ENCODE measurements around the gene S100A7A.
"Not testable (repeated sequence)": the region's sequence is repeated elsewhere in the genome, so short reads cannot be mapped to it uniquely, and the experiment has no call there.

S100A7A gene

GRCh38 chr1:153428073-153428638, 11.8 kb downstream of the S100A7A start:
- DNase-seq (ENCODE audit: low read depth): no peak

DNA sequence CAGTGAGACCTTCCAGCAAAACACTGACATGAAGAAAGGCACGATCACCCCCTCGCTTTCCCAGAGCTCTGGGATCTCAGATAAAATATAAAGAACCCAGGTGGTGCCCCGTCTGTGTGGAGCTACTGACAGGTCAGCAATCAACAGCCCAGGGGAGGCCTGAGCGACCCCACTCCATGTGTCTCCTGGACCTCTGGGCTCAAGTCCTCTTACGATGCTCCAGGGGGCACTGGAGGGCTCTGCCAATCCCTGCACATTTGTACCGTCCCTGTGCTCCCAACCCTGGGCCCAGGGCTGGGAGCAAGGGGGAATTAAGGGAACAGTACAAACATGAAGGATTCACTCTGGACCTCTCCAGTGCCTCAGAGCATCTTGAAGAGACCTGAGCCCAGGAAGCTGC, 12.5 kb downstream of the S100A7A start:
- no peak for DNase-seq (ENCODE audit: low read depth)

GRCh38 chr1:153429266-153430165, 13.2 kb downstream of the S100A7A start:
- no peak for DNase-seq (ENCODE audit: low read depth)

GRCh38 chr1:153430166-153430553, 13.8 kb downstream of the S100A7A start:
- no peak for DNase-seq (ENCODE audit: low read depth)

DNA sequence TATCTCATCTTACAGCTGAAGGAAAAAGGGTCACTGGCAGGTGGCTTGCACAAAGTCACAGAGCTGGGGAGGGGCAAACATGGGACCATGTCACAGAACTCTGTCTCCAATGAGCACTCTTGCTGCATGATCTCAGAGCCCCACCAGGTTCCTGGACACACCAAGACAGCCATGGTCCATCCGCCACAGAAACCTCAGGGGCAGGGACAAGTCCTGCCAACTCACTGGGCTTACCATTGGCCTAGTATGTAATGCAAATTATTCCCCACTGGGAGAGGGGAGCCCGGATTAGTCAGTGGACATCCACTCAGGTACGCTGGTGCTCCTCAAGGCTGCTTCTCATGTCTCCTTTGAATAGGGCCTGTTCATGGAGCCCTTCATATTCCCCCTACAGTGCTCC, 14.2 kb downstream of the S100A7A start:
- DNase-seq (ENCODE audit: low read depth): no peak

DNA sequence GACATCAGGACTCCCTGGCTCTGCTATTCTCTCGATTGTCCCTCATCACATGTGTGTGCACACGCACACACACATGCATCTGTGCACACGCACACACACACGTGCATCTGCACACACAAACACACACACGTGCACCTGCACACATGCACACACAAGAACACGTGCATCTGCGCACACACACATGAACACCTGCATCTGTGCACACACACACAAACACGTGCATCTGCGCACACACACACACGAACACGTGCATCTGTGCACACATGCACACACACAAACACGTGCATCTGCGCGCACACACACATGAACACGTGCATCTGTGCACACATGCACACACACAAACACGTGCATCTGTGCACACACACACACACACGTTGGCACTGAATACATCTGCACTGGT, 14.7 kb downstream of the S100A7A start:
- no peak for DNase-seq (ENCODE audit: low read depth)

GRCh38 chr1:153431427-153431826, 15.1 kb downstream of the S100A7A start:
- DNase-seq (ENCODE audit: low read depth): no peak

GRCh38 chr1:153431928-153432327, 15.6 kb downstream of the S100A7A start:
- no peak for DNase-seq (ENCODE audit: low read depth)

GRCh38 chr1:153432874-153433681, 16.8 kb downstream of the S100A7A start:
- no peak for DNase-seq (ENCODE audit: low read depth)

- no peak for DNase-seq (ENCODE audit: low read depth)
Observed at GRCh38 chr1:153434746-153435455, 18.6 kb downstream of the S100A7A start.

DNA sequence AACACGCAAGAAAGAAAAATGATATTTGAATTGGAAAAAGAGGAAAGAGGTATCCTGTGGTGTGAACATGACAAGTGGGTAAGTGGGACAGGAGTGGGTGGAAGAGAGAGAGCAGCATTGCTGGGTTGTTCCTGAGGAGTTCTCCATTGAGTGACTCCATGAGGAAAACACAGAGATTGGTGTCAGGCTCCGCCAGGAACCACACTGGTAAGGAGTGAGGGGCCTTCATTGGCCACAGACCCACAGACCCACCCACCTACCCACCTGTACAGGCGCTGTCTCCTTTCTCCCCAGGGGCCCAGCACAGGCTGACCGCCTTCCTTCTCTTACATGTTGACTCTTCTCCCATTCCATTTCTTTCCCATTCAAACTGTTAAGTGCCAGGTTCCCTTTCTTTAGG, 20.9 kb downstream of the S100A7A start:
- no peak for DNase-seq (ENCODE audit: low read depth)

DNA sequence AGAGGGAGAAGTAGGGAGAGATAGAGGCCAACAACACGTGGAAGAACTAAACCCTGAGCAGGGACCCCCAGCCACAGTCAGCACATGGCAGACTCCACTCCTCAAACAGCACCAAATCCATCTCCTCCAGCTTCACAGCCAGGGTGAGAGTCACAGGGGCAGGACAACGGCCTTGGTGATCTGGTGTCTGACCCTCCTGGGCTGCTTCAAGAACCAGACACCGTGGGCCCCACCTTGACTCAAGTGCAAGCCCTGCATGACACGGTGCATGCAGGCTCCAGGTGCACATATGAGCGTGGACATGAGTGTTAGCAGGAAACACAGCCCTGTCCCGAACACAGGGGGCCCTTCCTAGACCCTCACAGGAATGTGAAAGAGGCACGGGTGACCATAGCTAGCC, 22.3 kb downstream of the S100A7A start:
- no peak for DNase-seq (ENCODE audit: low read depth)

- DNase-seq (ENCODE audit: low read depth): no peak
Observed at GRCh38 chr1:153439273-153439672, 23.0 kb downstream of the S100A7A start.

DNA sequence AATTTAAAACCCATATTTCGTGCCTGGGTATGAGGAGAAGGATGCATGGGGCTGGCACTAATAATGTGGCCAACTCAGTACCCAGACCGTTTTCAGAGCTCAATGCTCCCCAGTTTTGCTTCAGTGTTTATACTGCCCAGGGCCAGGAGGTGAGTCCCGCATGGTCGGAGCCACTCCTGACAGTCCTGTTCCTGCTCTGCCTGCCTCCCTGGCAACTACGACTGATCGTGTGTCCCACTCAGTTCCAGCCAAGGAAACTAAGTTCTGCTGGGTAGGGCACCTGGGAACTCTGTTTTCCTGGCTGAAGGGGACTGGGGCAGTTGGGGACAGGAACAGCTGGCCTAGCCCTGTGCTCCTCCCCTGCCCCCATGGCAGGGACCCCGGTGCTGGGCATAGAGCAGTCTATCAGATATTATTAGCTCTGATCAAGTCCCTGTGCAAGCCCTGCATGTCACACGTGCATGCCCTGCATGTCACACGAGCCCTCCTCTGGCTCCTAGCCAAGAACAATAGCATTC, 25.0 kb downstream of the S100A7A start:
- DNase-seq (ENCODE audit: low read depth): no peak

- DNase-seq (ENCODE audit: low read depth): no peak
Observed at GRCh38 chr1:153443486-153443885, 27.2 kb downstream of the S100A7A start.

DNA sequence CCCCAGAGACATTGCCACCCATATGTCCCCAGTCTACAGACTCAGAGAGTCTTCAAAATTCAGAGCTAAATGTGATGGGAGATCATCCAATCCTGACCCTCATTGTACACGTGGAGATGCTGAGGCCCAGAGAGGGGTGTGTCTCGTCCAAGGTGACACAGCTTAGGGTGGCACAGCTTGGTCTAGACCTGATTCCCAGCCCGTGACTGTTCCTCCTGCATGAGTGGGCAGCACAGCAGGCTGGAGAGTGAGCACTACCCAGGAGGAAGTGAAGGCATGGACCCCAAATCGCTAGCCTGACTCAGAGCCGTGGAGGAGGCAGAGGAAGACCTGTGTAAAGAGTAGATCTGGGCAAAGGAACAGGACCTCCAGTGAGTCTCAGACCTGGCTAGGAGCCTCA, 27.8 kb downstream of the S100A7A start:
- no peak for DNase-seq (ENCODE audit: low read depth)

DNA sequence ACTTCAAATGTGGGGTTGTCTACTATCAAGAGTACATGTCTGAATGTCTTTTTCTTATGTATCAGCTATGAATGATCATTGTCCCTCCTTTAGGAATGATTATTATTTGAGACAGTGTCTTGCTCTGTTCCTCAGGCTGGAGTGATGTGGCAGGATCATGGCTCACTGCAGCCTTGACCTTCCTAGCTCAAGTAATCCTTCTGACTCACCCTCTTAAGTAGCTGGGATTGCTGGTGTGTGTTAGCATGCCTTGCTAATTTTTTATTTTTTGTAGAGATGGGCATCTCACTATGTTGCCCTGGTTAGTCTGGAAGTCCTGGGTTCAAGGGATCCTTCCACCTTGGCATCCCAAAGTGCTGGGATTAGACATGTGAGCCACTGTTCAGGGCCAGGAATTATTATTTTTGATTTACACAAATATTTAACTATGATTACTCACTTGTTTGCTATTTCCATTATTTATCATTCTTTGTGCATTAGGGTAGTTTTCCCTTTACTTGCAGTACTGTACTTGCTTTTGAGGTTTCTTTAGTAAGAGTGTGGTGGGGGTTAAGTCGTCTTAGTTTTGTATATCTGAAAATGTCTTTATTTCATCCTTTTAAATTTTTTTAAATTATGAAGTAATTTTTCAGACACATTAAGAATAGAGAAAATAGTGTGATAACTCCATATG, 31.3 kb downstream of the S100A7A start:
- DNase-seq (ENCODE audit: low read depth): peak; percentile 23

DNA sequence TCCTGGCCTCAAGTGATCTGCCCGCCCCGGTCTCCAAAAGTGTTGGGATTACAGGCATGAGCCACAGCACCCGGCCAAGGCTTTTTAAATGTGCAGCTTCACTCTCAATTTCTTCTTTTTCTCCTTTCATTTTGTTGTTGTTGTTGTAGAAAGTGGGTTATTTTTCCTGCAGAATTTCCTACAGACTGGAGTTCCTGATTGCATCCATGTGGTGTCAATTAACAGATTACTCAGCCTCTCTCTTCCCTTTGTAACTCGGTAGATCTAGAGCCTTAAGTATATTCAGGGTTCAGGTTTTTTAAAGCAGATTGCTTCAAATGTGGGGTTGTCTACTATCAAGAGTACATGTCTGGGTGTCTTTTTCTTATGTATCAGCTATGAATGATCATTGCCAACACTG, 32.5 kb downstream of the S100A7A start:
- not testable (repeated sequence) for DNase-seq (ENCODE audit: low read depth)

- DNase-seq (ENCODE audit: low read depth): no peak
Observed at GRCh38 chr1:153456396-153456795, 40.1 kb downstream of the S100A7A start.

GRCh38 chr1:153459655-153460054, 43.3 kb downstream of the S100A7A start:
- no peak for DNase-seq (ENCODE audit: low read depth)

GRCh38 chr1:153460551-153460950, 44.2 kb downstream of the S100A7A start, which contains the start of gene S100A7:
TSS of gene S100A7 (minus strand) at chr1:153460651. CDS start at chr1:153459013, 1,638 bp downstream.
- DNase-seq (ENCODE audit: low read depth): no peak

All from stromal cell of bone marrow (primary cell).